Stomach (tissue), 9 donors: ENCODE data around the gene VAV2. TPM values are rescaled to one million over a fixed set of nuclear protein-coding genes. Genes with fewer than 3 reads are reported as not detected.

Experiments used
- DNase-seq, 2 donors: peaks; one replicate each; pipeline versions ENCODE4 v3.0.0 to v3.0.0-alpha.2; 2013 to 2019
- H3K27ac ChIP-seq, 5 donors: fragments of 200-600 bp in 4 of 5; sonication (generic) in 4 of 5; one replicate each; pipeline ENCODE4 v1.5.1; 2013 to 2019; ENCODE audit warnings: mild to moderate bottlenecking in 1 of 5, moderate library complexity in 1 of 5
- H3K27me3 ChIP-seq, 3 donors: fragments of 200-600 bp; sonication (generic); one replicate each; pipeline ENCODE4 v1.5.1; 2017 to 2019; ENCODE audit warnings: mixed run types in 1 of 3
- H3K36me3 ChIP-seq, 4 donors: fragments of 200-600 bp; sonication (generic); 1 replicate in 3 of 4; 2 replicates in 1 of 4; pipeline ENCODE4 v1.5.1; 2016 to 2019
- H3K4me1 ChIP-seq, 4 donors: fragments of 200-600 bp; sonication (generic); one replicate each; pipeline ENCODE4 v1.5.1; 2016 to 2019
- H3K4me3 ChIP-seq, 4 donors: fragments of 200-600 bp; sonication (generic) in 3 of 4; one replicate each; pipeline ENCODE4 v1.5.1; 2016 to 2019; ENCODE audit warnings: mild to moderate bottlenecking in 1 of 4
- H3K9me3 ChIP-seq, 4 donors: fragments of 200-600 bp; sonication (generic); one replicate each; pipeline ENCODE4 v1.5.1; 2016 to 2019
- CTCF ChIP-seq, 7 experiments: fragments of 450-650 bp in 4 of 7; fragments of 200-600 bp in 3 of 7; sonication (generic) in 3 of 7; IDR thresholded peaks; one replicate each; pipeline ENCODE4 v1.5.1; 2016 to 2019; ENCODE audit warnings: antibody characterized with exemption in 7 of 7, control low read depth in 2 of 7, mild to moderate bottlenecking in 1 of 7
- EP300 ChIP-seq: sonication (generic); formaldehyde crosslinking; IDR thresholded peaks from one replicate; pipeline ENCODE4 v1.6.1; 2017; ENCODE audit warnings: antibody characterized with exemption
- POLR2A ChIP-seq, 4 donors: fragments of 450-650 bp; IDR thresholded peaks; one replicate each; pipeline ENCODE4 v1.6.1; 2016; ENCODE audit warnings: antibody characterized with exemption in 4 of 4, control low read depth in 2 of 4, mild to moderate bottlenecking in 1 of 4, moderate library complexity in 1 of 4
- POLR2AphosphoS5 ChIP-seq, 3 donors: sonication (generic); formaldehyde crosslinking; IDR thresholded peaks; one replicate each; pipeline ENCODE4 v1.6.1; 2016; ENCODE audit warnings: antibody characterized with exemption in 3 of 3
- WGBS, 5 donors: extraction: QIAGEN DNeasy Blood & Tissue Kit in 3 of 5; methylation state at CpG; one replicate each; pipeline versions ENCODE4 v1.1.5 to v1.1.7; 2013 to 2018; 5-methylcytosine and 5-hydroxymethylcytosine counted together
- intact Hi-C: fragments of 100-400 bp; cut with DNase I; formaldehyde crosslinking; loops from one replicate; pipeline ENCODE4 v1.15.1; 2023; ENCODE audit warnings: low total_unique reads
- polyA plus RNA-seq, 3 donors: library from polyadenylated mRNA; stranded (reverse); fragments of 200-250 nt; gene quantifications; one replicate each; pipeline ENCODE4 v1.2.3, GENCODE V29; 2013
- total RNA-seq, 5 donors: library from RNA; depleted of rRNA; stranded (reverse); fragments of >200 nt; gene quantifications; one replicate each; pipeline versions ENCODE4 v1.1.0 to v1.2.3, GENCODE V29; 2014 to 2016
- donor health status: healthy with polysubstance abuse.
- donor health status: Bipolar disorder and iron deficiency.
- donor health status: healthy.

VAV2 gene
- total and polyA plus RNA-seq, 8 donors: 4.1 to 14.2 (median 7.0) TPM

- Histone ChIP-seq H3K36me3 (no peaks in the 10 kb centered on the region), H3K27ac (no peak overlapping the region), H3K4me3 (no peak overlapping the region), H3K9me3 (no peaks in the 10 kb centered on the region), H3K4me1 (peaks cover 13 to 18% (median 18%) of the 10 kb centered on the region in 4 donors), H3K27me3 (peaks cover 0 to 19% (median 3%) of the 10 kb centered on the region in 3 donors)
- TF ChIP-seq CTCF (IDR thresholded peaks at IDR 0.05) (no peak), POLR2A (IDR thresholded peaks at IDR 0.05) (no peak)
- intact Hi-C loops: loop anchor here (5.0 kb wide), 1 partner anchor 205 kb away; no protein-coding TSS in a partner anchor
- WGBS, 5 donors: 84 to 100% (median 88%) methylated on average over 2 of the region's 2 CpGs
- no peak for DNase-seq
Observed at GRCh38 chr9:133997584-133997983, 5.5 kb upstream of the VAV2 start.

GRCh38 chr9:133996531-133997520 lies 4.7 kb upstream of the VAV2 start:
- intact Hi-C loops: loop anchor here (5.0 kb wide), 1 partner anchor 205 kb away; no protein-coding TSS in a partner anchor
- WGBS, 5 donors: 50 to 68% (median 58%) methylated on average over 24 of the region's 24 CpGs

GRCh38 chr9:133995012-133995896 lies 3.1 kb upstream of the VAV2 start:
- DNase-seq: no peak
- intact Hi-C loops: loop anchor here (5.0 kb wide), 1 partner anchor 203 kb away; no protein-coding TSS in a partner anchor
- H3K4me3 ChIP-seq: no peak overlapping the region

More at GRCh38 chr9:133996531-133997520, 4.7 kb upstream of the VAV2 start:
- no peak for TF ChIP-seq CTCF (IDR thresholded peaks at IDR 0.05)
- no peak for TF ChIP-seq EP300
- no peak for TF ChIP-seq POLR2A (IDR thresholded peaks at IDR 0.05)
- no peak for TF ChIP-seq POLR2AphosphoS5 (IDR thresholded peaks at IDR 0.05)
- H3K9me3 ChIP-seq: no peaks in the 10 kb centered on the region
- DNase-seq: no peak
- H3K36me3 ChIP-seq: no peaks in the 10 kb centered on the region
- no peak overlapping the region for H3K4me3 ChIP-seq
- H3K4me1 ChIP-seq: peaks cover 13 to 18% (median 18%) of the 10 kb centered on the region in 4 donors
- no peak overlapping the region for H3K27ac ChIP-seq
- peaks cover 0 to 25% (median 3%) of the 10 kb centered on the region in 3 donors for H3K27me3 ChIP-seq

More at GRCh38 chr9:133995012-133995896, 3.1 kb upstream of the VAV2 start:
- H3K4me1 ChIP-seq: peaks cover 27 to 33% (median 31%) of the 10 kb centered on the region in 4 donors
- H3K27ac ChIP-seq: no peak overlapping the region
- TF ChIP-seq CTCF (IDR thresholded peaks at IDR 0.05): no peak
- no peak for TF ChIP-seq EP300
- no peak for TF ChIP-seq POLR2A (IDR thresholded peaks at IDR 0.05)
- no peak for TF ChIP-seq POLR2AphosphoS5 (IDR thresholded peaks at IDR 0.05)
- peaks cover 0 to 39% (median 3%) of the 10 kb centered on the region in 3 donors for H3K27me3 ChIP-seq
- 62 to 73% (median 66%) methylated on average over 17 of the region's 17 CpGs for WGBS, 5 donors
- H3K9me3 ChIP-seq: no peaks in the 10 kb centered on the region
- H3K36me3 ChIP-seq: no peaks in the 10 kb centered on the region
